Mesenchymal stem cell (in vitro differentiated cells and primary cell): ENCODE data around the gene TMEM200A.

ENCODE experiments used
- DNase-seq: peaks from one replicate; pipeline ENCODE4 v3.0.0-alpha.2; 2013
- H2AFZ ChIP-seq: one replicate; pipeline ENCODE4 v1.6.1; 2013; ENCODE audit warnings: low read depth, mild to moderate bottlenecking, control low read depth, inconsistent platforms, low read length, moderate library complexity
- H2AK5ac ChIP-seq: 2 replicates; pipeline ENCODE4 v1.6.1; 2013; ENCODE audit warnings: low read length, moderate library complexity, mild to moderate bottlenecking, inconsistent platforms; ENCODE audit not compliant: severe bottlenecking
- H2BK120ac ChIP-seq: one replicate; pipeline ENCODE4 v1.6.1; 2013; ENCODE audit warnings: low read depth, mild to moderate bottlenecking, inconsistent platforms, low read length, moderate library complexity
- H2BK12ac ChIP-seq, 2 experiments: one replicate each; pipeline ENCODE4 v1.6.1; 2013; ENCODE audit warnings: inconsistent platforms in 2 of 2, low read length in 2 of 2, mild to moderate bottlenecking in 2 of 2, moderate library complexity in 2 of 2, control low read depth in 1 of 2
- H2BK15ac ChIP-seq: one replicate; pipeline ENCODE4 v1.6.1; 2013; ENCODE audit warnings: mild to moderate bottlenecking, low read depth, inconsistent platforms; ENCODE audit not compliant: poor library complexity, severe bottlenecking
- H2BK5ac ChIP-seq: 2 replicates; pipeline ENCODE4 v1.6.1; 2013; ENCODE audit warnings: low read depth, mild to moderate bottlenecking, low read length, control low read depth, inconsistent platforms; ENCODE audit not compliant: poor library complexity, severe bottlenecking
- H3K14ac ChIP-seq, 2 experiments: one replicate each; pipeline ENCODE4 v1.6.1; 2013; ENCODE audit warnings: inconsistent platforms in 2 of 2, low read length in 2 of 2, control low read depth in 1 of 2, mild to moderate bottlenecking in 1 of 2, moderate library complexity in 1 of 2
- H3K18ac ChIP-seq, 2 experiments: one replicate each; pipeline ENCODE4 v1.6.1; 2013; ENCODE audit warnings: inconsistent platforms in 2 of 2, low read length in 2 of 2, control low read depth in 1 of 2, low read depth in 1 of 2, mild to moderate bottlenecking in 1 of 2
- H3K23ac ChIP-seq, 2 experiments: one replicate each; pipeline ENCODE4 v1.6.1; 2013; ENCODE audit warnings: inconsistent platforms in 2 of 2, low read length in 2 of 2, mild to moderate bottlenecking in 2 of 2, moderate library complexity in 2 of 2, control low read depth in 1 of 2
- H3K27ac ChIP-seq: 2 replicates; pipeline ENCODE4 v1.5.1; 2013; ENCODE audit warnings: mild to moderate bottlenecking, moderate library complexity, low read length, control low read depth, inconsistent platforms; ENCODE audit not compliant: poor library complexity, severe bottlenecking
- H3K27me3 ChIP-seq, 2 experiments: 2 replicates each; pipeline versions ENCODE4 v1.6.1 to v1.7.0; 2013; ENCODE audit warnings: low read length in 2 of 2, mild to moderate bottlenecking in 2 of 2, moderate library complexity in 2 of 2, control low read depth in 1 of 2, inconsistent platforms in 1 of 2; ENCODE audit not compliant: control insufficient read depth in 1 of 2, insufficient read depth in 1 of 2
- H3K36me3 ChIP-seq, 2 experiments: 2 replicates each; pipeline versions ENCODE4 v1.6.1 to v1.7.0; 2013; ENCODE audit warnings: low read length in 2 of 2, control low read depth in 1 of 2, inconsistent platforms in 1 of 2, low read depth in 1 of 2, mild to moderate bottlenecking in 1 of 2; ENCODE audit not compliant: insufficient read depth in 2 of 2, control insufficient read depth in 1 of 2
- H3K4ac ChIP-seq, 2 experiments: one replicate each; pipeline ENCODE4 v1.6.1; 2013; ENCODE audit warnings: inconsistent platforms in 2 of 2, low read length in 2 of 2, mild to moderate bottlenecking in 2 of 2, moderate library complexity in 2 of 2, control low read depth in 1 of 2, low read depth in 1 of 2
- H3K4me1 ChIP-seq: 2 replicates; pipeline ENCODE4 v1.6.1; 2013; ENCODE audit warnings: low read depth, low read length, control low read depth; ENCODE audit not compliant: control insufficient read depth, insufficient read depth
- H3K4me2 ChIP-seq: 2 replicates; pipeline ENCODE4 v1.6.1; 2013; ENCODE audit warnings: low read length, mild to moderate bottlenecking, inconsistent platforms; ENCODE audit not compliant: poor library complexity, severe bottlenecking
- H3K4me3 ChIP-seq, 2 experiments: 2 replicates each; pipeline versions ENCODE4 v1.5.1 to v1.7.0; 2013; ENCODE audit warnings: low read length in 2 of 2, mild to moderate bottlenecking in 2 of 2, control low read depth in 1 of 2, low read depth in 1 of 2; ENCODE audit not compliant: insufficient read depth in 1 of 2
- H3K79me1 ChIP-seq: replicated peaks from 2 replicates; pipeline ENCODE4 v1.6.1; 2013; ENCODE audit warnings: mild to moderate bottlenecking, control low read depth, low read length, inconsistent platforms; ENCODE audit not compliant: poor library complexity, severe bottlenecking
- H3K9ac ChIP-seq: 2 replicates; pipeline ENCODE4 v1.7.0; 2013; ENCODE audit warnings: mild to moderate bottlenecking, low read length, moderate library complexity
- H3K9me3 ChIP-seq: 2 replicates; pipeline ENCODE4 v1.7.0; 2013; ENCODE audit warnings: mild to moderate bottlenecking, low read length; ENCODE audit not compliant: control insufficient read depth
- H4K8ac ChIP-seq: one replicate; pipeline ENCODE4 v1.6.1; 2013; ENCODE audit warnings: inconsistent platforms, mild to moderate bottlenecking, low read length, moderate library complexity
- H4K91ac ChIP-seq: one replicate; pipeline ENCODE4 v1.6.1; 2013; ENCODE audit warnings: mild to moderate bottlenecking, low read length, inconsistent platforms
- WGBS: methylation state at CpG from one replicate; pipeline ENCODE4 v1.1.7; 2013; ENCODE audit warnings: mixed read lengths; 5-methylcytosine and 5-hydroxymethylcytosine counted together

TMEM200A gene

DNA sequence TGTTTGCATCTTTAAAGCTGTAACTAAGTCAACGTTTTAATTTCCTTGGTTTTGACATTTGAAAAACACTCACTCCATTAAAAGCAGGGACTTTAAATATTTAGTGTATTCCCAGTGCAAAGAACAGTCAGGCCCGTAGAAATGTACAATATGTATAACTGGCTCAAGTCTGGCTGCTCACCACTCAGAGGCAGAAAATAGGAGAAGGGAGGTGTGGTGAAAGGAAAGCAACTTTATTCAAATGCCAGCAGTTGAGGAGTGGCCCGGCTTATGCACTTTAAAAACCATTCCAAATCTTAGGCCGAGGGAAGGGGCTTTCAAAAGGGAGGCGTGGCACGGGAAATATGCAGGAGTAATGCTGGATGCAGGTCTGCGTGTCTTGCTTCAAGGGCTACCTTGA is 120.6 kb downstream of the TMEM200A start:
- no peak overlapping the region for H3K4me3 ChIP-seq
- H2BK15ac ChIP-seq: no peak overlapping the region
- H3K9me3 ChIP-seq: no peaks in the 10 kb centered on the region
- DNase-seq: no peak
- no peaks in the 10 kb centered on the region for H3K36me3 ChIP-seq
- no peak overlapping the region for H3K4me2 ChIP-seq
- no peaks in the 10 kb centered on the region for H3K27me3 ChIP-seq
- 88% methylated on average over 6 of the region's 7 CpGs for whole genome bisulfite sequencing
- H2BK12ac ChIP-seq: no peak overlapping the region
- no peak overlapping the region for H4K91ac ChIP-seq
- H2AFZ ChIP-seq: no peak overlapping the region
- H2BK5ac ChIP-seq: no peak overlapping the region
- no peak overlapping the region for H2BK120ac ChIP-seq
- H3K9ac ChIP-seq: no peak overlapping the region
- no peaks in the 10 kb centered on the region for H3K4me1 ChIP-seq
- no peak overlapping the region for H3K4ac ChIP-seq
- H3K23ac ChIP-seq: no peak overlapping the region
- H2AK5ac ChIP-seq: no peak overlapping the region
- H3K27ac ChIP-seq: no peak overlapping the region
- no peak overlapping the region for H3K18ac ChIP-seq
- H4K8ac ChIP-seq: no peak overlapping the region
- no peaks in the 10 kb centered on the region for H3K79me1 ChIP-seq
- no peak overlapping the region for H3K14ac ChIP-seq

- DNase-seq: no peak
- Histone ChIP-seq H3K9ac (no peak overlapping the region), H2AK5ac (no peak overlapping the region), H3K14ac (no peak overlapping the region), H4K91ac (no peak overlapping the region), H2BK5ac (no peak overlapping the region), H3K4me1 (no peaks in the 10 kb centered on the region), H3K27me3 (no peaks in the 10 kb centered on the region), H2BK120ac (no peak overlapping the region), H3K9me3 (no peaks in the 10 kb centered on the region), H3K36me3 (no peaks in the 10 kb centered on the region), H3K4me2 (no peak overlapping the region), H3K18ac (no peak overlapping the region), H3K27ac (no peak overlapping the region), H2BK15ac (no peak overlapping the region), H2BK12ac (no peak overlapping the region), H3K4me3 (no peak overlapping the region), H3K79me1 (no peaks in the 10 kb centered on the region), H2AFZ (no peak overlapping the region), H3K4ac (no peak overlapping the region), H4K8ac (no peak overlapping the region), H3K23ac (no peak overlapping the region)
- 95% methylated on average over 1 of the region's 1 CpG for WGBS
Measured at GRCh38 chr6:130489514-130489913, 123.7 kb downstream of the TMEM200A start.
